ENCODE data around the gene CDH4.

The CDH4 gene

DNA sequence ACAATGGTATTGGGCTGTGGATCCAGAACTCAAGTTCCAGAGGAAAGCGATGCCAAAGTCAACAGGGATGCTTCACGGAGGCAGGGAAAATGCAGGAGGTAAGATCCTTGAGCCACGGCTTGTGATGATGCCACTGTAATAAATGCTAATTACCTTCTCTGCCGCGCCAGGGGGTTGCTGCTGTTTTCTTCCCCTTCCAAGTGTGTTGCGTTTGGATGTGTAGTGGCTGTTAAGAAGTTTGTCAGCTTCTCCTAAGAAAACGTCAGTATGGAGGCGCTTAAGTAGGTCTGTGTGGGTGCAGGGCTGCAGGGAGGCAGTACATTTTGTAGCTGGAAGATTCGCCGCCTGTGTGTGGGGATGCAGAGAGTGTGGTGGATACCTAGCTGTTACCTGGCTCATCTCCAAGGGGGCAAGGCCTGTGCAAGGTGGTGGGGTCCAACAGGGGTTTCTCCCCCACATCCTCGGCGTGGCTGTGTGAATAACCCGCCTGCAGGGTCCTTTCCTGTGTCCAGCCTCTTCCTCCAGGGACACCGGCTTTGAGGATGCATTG is 318.7 kb downstream of the CDH4 start:
- no peak for DNase-seq

DNA sequence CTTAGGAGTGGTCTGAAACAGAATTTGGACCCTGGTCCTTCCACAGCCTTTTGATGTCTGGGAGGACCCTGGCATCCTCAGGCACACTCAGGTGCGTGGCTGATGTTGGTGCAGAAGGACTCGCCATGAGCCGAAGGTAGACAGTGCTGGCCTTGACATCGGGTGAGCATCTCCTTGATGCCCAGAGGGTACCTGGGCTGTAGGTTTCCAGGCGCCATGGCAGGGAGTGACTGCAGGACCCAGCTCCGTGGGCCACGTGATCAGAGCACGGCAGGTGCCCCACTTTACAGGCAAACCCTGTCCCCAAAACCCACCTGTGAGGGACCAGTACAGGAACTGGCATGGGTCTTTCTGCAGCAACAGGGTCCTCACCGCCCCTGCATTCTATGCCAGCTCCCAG is 319.2 kb downstream of the CDH4 start:
- no peak for DNase-seq

DNA sequence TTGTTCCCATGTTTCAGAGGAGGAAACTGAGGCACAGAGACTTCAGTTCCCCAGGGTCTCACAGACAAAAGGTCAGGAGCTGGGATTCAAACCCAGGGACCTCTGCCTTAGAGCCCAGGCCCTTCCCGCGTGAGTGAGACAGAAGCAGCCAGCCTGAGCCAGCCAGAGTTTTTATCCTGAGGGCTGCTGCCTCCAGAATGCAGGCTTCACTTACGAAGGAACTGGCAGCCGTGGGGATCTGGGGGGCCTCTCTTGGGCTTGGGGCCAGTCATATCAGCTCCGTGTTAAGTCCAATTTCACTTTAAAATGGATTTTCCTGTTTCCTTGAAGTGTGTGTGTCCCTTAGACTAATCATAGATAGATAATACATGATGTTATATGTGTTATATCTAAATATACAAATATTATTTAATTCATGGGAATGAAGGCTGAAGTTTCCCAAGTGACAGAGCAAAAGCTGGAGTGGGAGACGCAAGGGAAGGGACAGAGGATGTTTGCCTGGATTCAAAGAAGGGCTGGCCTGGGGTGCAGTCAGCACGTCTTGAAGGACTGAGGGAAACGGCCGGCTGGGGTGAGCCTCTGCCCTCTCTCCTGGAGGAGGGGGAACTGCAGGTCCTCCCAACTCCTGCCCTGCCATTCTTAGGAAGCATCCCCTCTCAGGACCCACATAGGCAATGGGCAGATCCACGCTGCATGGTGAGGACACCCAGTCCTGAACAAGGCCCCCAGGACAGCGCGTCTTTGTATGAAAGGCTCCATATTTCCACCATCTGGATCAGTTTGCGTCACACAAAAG is 320.1 kb downstream of the CDH4 start:
- no peak for DNase-seq

DNA sequence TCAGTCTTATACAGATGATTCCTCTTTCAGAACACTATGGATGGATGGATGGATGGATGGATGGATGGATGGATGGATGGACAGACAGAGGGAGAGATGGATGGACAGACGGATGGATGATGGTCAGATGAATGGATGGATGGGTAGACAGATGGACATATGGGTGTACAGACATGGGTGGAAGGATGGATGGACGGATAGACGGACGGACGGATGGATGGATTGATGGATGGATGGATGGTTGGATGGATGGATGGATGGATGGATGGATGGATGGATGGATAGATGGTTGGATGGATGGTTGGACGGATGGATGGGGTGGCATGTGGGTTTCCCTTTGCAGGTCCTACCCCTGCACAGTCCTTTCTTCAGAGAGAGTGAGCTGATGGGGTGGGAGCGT is 320.7 kb downstream of the CDH4 start:
- DNase-seq, result no peak

DNA sequence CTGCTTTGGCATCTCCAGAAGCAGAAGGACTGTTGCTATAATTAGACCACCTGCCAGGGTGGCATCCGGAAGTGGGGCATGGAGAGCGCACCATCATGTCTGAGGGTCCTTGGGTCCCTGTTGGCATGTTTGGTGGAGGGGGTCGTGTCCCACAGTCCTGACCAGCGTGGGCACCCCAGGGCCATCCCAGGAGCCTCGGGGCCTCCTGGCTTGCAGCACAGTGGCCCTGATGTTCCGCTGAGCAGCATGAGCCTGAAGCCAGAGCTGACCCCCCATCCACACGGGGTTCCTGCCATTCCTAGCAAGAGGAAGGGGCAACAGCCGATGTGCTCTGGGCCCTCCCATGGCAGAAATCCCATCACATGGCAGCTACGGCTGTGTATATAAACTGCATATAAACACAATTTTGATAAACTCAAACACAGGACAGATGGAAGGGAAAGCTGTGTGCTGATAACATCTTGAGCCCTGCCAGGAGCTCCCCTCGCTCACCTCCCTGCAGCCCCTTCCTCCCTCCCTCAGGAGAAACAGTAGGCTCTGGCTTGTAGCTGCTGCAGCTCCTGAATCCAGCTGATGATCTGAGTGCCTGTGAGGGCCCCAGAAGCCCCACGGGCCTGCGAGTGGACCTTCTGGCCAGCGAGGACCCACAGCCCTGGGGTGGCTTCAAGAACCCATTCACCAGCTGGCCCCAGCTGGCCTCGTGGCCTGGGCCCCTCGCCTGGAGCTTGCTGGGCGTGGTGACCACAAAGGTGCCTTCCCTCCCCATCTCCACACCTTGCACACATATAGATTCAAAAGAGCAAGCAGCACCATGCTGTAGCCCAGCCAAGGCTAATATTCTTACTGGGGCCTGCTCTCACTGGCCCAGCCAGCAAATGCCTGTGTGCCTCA is 321.6 kb downstream of the CDH4 start:
- no peak for DNase-seq

DNA sequence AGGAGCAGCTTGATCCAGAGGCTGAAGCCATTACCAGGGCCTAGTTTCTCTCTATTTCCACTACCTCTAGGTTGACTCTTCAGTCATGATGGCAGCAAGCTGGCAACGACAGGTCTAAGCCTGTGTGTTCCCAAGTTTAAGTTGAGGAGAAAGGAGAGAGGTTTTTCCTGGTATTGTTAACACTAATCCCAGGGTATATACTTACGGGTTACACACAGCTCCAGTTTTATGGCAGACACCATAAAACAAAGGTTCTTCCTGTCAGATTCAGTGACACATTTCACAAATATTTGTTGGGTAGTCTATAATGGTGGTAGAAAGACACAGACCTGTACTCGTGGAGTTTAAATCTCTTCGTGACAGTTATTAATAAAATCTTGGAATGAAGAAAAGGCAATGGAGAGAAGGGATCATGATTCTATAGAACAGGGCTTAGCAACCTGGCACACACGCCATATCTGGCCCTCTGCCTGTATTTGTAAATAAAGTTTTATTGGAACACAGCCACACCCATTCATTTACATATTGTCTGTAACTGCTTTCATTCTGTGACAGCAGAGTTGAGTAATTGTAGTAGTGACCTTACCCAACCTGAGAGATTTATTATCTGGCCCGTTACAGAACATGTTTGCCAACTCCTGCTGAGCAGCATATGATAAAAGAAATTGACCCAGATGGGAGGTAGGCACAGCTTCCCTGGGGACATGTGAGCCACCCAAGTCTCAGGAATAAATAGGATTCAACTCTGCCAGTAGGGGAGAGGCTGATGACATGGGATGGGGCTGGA is 323.3 kb downstream of the CDH4 start:
- DNase-seq, result no peak

DNA sequence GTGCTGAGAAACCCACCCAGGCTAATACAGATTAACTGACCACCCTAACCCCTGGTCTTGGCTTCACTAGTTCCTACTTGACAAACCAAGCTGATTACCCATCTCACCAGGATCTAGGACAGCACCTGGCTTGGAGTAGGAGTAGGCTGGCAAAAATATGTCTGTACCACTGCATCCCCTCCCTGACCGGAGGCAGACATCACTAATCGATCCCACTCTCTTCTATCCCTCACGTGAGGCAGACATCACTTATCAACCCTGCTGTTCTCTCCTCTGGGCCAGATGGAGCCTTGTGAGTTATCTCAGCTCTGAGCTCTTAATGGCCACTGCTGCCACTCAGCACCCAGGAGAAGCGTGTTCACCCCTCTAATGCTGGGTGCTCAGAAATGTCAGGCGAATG is 324.3 kb downstream of the CDH4 start:
- no peak for DNase-seq

DNA sequence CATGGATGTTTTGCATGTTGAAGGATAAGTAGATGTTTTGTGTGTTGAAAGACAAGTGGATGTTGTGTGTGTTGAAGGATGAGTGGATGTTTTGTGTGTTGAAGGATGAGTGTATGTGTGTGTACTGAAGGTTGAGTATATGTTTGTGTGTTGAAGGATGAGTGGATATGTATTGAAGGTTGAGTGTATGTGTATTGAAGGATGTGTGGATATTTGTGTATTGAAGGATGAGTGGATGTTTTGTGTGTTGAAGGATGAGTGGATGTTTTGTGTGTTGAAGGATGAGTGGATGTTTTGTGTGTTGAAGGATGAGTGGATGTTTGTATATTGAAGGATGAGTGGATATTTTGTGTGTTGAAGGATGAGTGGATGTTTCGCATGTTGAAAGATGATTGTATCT is 325.0 kb downstream of the CDH4 start:
- no peak for DNase-seq

DNA sequence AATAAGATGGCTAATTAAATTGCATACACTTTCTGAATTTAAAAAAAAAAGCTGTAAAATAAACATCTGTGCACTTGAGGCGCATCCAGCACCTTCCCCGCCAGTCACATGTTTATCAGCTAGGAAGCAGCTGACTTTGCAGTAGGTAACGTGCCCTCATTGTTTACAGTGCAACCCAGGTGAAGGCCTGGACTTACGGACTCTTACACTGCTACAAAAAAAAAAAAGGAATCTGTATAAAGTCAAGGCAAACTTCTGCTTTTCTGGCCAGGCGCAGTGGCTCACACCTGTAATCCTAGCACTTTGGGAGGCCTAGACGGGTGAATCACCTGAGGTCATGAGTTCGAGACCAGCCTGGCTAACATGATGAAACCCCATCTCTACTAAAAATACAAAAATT is 327.8 kb downstream of the CDH4 start:
- DNase-seq, result no peak

DNA sequence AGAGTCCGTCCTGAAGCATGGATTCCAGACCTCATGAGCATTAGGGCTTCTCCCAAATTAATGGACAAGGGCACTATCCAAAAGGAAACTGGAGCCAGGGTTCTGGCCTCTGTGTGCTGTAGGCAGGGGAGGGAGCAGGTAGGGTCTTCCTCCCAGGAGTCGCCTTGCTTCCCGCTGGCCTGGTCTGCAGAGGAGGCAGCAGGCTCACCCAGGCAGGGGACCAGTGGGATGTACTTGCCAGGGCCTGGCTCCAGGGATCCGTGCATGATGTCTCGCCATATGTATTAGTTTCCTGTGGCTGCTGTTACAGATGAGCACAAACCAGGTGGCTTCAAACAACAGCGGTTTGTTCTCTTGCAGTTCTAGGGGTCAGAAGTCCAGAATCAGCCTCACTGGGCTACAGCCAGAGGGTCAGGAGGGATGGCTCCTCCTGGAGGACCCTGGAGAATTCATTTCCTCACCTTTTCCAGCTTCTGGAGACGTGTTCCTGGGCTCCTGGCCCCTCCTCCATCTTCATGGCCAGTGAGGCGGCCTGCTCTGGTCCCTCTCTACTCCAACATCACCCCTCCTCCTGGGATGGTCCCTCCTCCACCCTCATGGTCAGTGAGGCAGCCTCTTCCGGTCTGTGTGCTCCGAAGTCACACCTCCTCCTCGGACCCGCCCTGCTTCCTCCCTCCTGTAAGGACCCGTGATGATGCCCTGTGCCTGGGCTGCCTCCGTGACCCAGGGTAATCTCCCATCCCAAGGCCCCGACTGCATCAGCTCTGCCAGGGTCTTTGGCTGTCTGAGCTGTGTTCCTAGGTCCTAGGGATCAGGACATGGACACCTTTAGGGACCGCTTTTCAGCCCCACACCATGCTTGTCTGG is 329.1 kb downstream of the CDH4 start:
- no peak for DNase-seq

DNA sequence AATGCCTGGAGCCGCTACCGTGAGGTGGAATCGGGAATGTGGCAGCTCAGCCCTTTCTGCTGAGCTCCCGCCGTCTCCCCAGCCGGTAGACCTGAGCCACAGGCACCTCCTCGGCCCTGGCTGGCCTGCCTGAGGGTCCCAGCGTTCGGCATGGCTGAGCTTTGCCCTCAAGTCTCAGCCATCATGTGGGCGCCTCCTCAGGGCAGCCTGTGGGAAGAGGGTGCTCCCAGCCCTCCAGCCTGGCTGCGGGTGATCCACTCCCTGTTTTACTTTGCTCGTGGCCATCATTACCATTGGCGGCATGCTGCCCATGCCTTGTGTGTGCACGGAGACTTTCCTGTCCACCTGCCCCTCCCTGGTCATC is 329.7 kb downstream of the CDH4 start:
- no peak for DNase-seq

DNA sequence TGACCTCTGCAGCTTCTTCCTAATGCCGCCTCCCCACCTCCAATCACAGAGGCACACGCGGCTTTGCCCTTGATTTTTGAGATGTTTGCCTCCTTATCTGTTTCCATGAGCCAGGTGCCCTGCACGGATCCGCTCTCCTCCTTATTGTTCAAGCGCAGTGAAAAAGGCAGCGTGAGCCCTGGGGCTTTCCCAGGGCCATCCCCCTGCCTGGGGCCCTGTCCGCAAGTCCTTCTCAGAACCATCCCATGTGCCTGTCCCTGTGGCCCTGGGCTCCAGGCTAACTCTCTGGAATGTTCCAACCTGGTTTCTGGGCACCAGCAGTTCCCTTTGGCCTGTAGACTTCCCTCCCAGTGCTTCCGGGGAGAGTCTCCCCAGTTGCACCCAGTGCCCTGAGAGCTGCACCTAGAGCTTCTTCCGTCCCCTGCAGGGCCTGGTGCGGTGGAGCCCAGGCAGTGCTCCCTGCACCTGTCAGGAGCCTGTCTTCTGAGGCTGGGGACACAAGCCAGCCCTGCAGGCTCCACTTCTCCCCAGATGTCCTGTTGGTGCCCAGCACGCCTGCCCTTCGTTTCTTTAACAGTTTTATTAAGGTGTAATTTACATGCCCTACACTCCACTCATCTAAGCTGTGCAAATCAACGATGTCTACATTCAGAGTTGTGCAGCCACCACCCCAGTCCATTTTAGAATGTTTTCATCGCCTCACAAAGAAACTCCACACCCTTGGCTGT is 330.3 kb downstream of the CDH4 start:
- DNase-seq, result no peak

DNA sequence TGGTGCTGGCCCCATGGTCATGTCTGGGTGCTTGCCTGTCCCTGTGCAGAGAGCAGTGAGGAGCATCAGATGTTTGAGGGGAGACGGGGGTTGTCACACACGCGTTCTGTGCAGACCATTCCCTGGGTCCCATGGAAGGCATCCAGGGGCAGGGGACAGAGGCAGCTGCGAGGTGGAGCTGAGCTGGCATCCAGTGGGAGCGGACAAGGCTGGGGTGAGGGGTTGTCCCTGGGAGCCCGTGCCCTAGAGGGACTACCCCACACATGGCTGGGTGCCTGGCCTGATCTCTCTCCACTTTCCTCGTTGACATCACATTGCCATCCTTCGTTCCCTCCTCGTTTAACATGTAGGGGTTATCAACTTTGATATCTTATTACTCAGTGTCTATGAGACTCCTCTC is 331.3 kb downstream of the CDH4 start:
- no peak for DNase-seq

DNA sequence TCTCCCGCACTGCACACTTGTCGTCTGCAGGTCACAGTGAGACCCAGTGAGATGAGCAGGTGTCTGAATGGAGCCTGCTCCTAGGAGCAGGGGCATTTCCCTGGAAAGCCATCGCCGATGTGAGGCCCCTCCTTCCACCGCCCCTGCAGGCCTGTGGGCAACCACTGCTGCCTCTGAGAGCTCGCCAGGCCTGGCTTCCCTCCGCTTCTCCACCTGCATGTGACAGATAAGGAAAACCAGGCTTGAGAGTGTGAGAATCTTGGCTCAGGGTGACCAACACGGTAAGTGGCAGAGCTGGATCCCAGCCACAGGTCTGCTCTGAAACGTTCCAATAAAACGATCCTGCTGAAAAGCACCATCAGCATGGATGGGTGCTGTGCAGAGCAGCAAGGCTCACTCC is 332.8 kb downstream of the CDH4 start:
- no peak for DNase-seq

DNA sequence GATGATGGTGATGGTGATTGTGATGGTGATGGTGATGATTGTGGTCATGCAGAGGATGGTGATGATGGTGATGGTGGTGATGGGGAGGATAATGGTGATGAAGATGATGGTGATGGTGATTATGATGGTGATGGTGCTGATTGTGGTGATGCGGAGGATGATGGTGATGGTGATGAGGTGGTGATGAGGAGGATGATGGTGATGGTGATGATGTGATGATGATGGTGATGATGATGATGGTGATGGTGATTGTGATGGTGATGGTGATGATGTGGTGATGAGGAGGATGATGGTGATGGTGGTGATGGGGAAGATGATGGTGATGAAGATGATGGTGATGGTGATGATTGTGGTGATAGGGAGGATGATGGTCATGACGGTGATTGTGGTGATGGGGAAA is 333.7 kb downstream of the CDH4 start:
- no peak for DNase-seq

DNA sequence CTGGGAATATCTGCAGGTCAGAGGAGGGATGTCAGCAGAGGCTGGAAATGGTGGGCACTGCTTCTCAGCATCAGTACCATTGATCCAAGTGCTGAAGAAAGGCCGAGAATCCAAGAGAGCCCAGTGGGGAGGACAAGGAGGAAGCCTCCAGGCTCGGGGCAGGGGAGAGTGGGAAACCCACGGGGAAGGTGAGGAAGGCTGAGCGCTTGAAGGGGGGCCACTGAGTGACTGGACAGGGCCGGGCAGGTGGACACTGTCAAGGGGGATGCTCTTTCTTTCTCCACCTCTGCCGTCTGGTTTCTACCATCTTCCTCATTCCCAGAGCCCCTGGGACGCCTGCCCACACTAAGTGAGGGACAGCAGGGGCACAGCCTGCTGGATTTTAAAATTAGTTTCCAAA is 335.0 kb downstream of the CDH4 start:
- no peak for DNase-seq

DNA sequence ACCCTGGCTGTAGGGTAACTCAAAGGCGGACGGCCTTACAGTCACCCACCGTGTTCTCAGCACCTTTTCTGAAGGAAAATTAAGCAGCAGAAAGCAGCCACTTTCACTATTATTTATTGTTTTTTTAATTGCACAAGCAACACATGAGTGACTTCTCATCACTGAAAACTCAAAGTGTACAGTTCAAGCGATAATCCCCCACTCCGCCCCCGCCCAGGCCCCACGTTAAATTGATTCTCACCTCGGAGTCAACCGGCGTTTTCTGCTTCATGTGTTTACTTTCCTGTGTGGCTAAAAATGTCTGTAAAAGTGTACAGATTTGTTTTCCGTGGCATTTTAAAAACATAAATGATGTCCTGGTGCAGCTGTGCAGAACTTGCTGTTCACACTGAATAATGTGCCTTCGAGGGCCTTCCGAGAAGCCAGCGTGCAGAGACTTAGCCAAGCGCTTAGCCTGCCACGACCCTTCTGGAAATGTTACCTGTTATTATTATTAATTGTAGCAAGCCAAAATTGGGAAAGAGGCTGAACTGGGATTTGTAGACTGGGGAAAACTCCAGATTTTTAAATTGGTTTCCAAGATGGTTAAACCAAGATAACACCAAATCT is 335.7 kb downstream of the CDH4 start:
- DNase-seq, result no peak

DNA sequence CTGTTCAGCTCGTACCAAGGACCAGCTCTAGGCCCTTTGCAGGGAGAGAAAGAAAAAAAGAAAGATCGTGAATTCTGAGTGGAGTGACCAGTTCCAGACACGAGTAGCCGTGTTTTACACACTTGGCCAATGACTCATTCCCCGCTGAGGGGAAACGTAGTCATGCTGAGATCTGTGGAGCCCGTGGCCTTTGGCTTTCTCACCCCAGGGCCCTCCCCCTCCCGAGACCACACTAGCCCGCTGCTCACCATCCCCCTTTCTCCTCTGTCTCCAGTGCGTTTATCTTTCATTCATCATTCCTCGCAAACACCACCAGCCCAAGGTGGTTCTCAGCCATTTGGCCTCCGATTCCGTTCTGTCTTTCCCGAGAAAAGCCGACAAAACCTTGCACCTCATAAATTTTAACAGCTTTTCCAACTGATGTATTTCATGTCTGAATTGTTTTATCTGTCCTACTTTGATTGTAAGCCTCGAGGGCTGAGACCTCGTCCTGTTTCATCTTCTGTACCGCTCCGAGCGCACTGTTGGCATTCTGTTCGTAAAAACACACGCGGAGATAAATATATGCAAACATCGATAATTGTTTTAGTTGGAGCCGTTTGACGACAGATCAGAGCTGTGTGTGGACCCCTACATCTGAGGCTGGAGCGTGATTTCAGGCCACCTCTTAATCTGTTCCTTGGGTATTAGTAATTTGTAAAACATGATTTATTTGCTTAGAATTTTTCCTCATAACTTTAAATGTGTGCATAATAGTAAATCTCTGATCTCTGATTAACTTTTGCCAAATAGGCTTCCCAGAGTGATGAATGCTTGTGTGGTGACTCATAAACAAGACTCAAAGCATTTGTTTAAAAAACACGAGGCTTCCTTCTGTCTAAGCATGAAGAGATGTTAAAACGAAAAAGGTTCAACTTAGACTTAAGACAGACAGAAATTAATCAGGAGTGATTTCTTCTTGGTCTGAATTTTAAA is 336.6 kb downstream of the CDH4 start:
- no peak for DNase-seq

DNA sequence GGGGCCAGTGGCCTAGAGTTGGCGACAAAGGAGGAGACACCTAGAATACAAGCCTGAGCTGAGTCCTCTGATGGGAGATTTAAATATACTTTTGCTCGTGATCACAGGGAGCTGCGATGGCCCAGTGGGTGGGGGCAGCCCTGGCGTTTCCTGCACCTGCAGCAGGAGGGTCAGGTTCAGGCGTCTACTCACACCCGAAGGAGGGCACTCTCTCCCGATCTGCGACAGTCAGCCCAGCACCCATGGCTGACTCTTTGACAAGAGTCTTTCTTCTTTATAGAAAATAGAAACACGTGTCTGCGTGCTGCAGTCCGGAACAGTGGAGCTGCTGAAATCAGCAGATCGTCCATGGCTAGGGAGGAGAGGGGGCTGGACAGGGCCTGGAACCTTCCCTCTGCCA is 338.2 kb downstream of the CDH4 start:
- no peak for DNase-seq

DNA sequence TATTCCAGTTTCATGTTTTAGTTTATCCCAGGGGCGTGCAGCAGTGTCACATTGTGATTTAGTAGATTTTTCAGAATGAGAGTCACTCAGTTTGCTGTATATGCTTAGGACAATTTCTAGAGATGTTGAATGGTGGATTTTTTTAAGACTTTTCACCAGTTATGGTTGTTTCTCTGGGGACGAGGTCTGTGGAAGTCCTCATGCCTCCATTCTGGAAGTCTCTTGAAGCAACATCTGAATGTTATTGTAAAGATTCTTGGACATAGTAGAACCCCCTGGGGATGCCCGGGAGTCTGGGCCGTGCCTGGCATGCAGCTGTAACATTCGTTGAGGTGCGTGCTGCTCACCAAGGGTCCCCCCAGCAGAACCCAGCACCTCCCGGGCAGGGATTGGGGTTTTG is 341.5 kb downstream of the CDH4 start:
- no peak for DNase-seq

Data from stimulated activated CD4-positive, alpha-beta T cell treated with anti-CD3 and anti-CD28 coated beads, Interleukin-4, amount 100 ng/mL, for 24 hours (primary cell).